Smooth muscle cell of the pulmonary artery (primary cell): ENCODE data around the gene BDH2. TPM values are rescaled to one million over a fixed set of nuclear protein-coding genes. Genes with fewer than 3 reads are reported as not detected.

ENCODE experiments used
- total RNA-seq: library from RNA; depleted of rRNA; stranded (reverse); fragments of >200 nt; gene quantifications from 2 replicates; pipeline ENCODE4 v1.2.3, GENCODE V29; 2014

Gene BDH2
- total RNA-seq: 37.1 and 41.1 TPM in 2 replicates

DNA sequence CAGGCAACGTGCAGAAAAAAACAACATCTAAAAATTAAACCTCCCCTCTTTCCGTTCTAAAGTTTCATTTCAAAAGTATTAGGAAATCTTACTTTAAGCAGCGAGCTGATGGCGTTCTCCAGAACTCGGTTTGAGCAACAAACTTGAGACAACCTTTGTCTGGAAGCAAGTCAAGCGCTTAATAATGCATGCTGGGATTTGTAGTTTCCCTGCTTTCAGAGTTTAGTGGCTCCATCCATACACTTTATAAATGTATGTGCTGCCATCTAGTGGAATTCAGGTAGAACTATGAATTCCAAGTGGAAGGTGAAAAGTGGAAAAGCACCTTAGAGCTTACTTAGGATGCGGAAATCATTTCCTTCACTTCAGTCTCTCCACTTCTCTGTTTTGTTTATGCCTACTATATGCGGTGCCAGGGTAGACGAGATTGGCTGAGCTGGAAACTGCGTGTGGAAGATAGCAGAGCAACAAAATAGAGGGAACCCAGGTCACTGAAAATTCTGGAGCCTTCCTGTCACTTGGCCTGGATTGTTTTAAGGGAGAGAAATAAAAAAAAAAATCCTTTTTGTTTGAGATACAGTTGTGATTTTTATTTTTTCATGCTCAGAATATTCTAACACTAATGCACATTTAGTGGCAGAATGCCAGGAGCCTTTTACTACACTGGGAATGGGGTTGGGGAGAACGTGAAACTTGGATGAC is at the start of gene BDH2:
Gene BDH2, minus strand, starts transcription at position 144 of the 702 bp plus-strand sequence. CDS start 3,580 bp downstream, outside the sequence.

DNA sequence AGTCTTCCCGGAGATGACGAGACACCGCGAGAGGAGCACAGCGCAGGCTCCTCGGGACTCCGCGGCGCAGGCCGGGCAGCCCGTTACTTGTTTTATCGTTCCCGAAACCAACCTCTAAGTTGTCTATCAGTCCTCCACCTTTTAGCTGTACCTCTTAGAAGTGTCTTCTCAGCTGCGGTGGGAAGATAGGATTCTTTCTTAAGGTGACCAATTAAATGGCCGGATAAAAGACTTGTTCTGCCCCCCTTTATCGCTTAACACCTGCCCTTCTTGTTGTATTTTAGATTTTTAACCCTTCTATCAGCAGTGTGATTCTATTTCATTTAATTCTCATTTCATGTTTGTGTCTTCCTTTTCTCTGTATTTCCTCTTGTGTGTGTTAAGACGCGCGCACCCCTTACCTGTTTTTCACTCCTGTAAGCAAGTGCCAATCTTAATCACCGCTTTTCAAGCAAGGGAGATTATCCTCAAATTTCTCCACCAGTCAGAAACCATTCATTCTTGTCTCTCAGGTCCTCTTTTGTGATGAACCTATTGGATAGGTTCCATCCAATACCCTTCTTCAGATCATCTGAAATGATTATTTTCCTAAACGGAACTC is 22.8 kb downstream of the BDH2 start, which contains the start of gene SLC9B2:
Gene SLC9B2, minus strand, starts transcription at position 15 of the 601 bp plus-strand sequence. CDS start 9,211 bp downstream, outside the sequence.

Other genes starting within 250 kb of the BDH2 start
- gene CISD2, start 230.8 kb downstream of the BDH2 start, total RNA-seq: 34.2 and 37.7 TPM in 2 replicates
- 0.76 and 2.0 TPM in 2 replicates for gene SLC9B1, start 80.1 kb downstream of the BDH2 start, total RNA-seq
- gene SLC9B2, start 23.1 kb downstream of the BDH2 start, total RNA-seq: 19.2 and 27.4 TPM in 2 replicates
- gene CENPE, start 98.5 kb upstream of the BDH2 start, total RNA-seq: 2.2 and 5.5 TPM in 2 replicates